Large intestine (tissue), 3 donors: ENCODE results near the gene PCP4L1. TPM values are rescaled to one million over a fixed set of nuclear protein-coding genes. Genes with fewer than 3 reads are reported as not detected.
A peak's percentile ranks its signal among the peaks of the same experiment; 100 is the strongest.
"Not testable (repeated sequence)": the region's sequence is repeated elsewhere in the genome, so short reads cannot be mapped to it uniquely, and the experiment has no call there.

ENCODE experiments used
- DNase-seq, 2 donors: peaks; one replicate each; pipeline versions ENCODE4 v3.0.0 to v3.0.0-alpha.2; 2013
- H3K27ac ChIP-seq: one replicate; pipeline ENCODE4 v1.5.1; 2013; ENCODE audit warnings: low read length
- H3K27me3 ChIP-seq: 2 replicates; pipeline ENCODE4 v1.6.1; 2013; ENCODE audit warnings: low read length; ENCODE audit not compliant: control insufficient read depth, insufficient read depth
- H3K36me3 ChIP-seq: 2 replicates; pipeline ENCODE4 v1.6.1; 2013; ENCODE audit warnings: low read length; ENCODE audit not compliant: control insufficient read depth, insufficient read depth
- H3K4me1 ChIP-seq: one replicate; pipeline ENCODE4 v1.6.1; 2013; ENCODE audit warnings: low read length; ENCODE audit not compliant: control insufficient read depth, insufficient read depth
- H3K4me3 ChIP-seq: one replicate; pipeline ENCODE4 v1.5.1; 2013; ENCODE audit warnings: low read length
- H3K9me3 ChIP-seq: one replicate; pipeline ENCODE4 v1.6.1; 2013; ENCODE audit warnings: mild to moderate bottlenecking, low read depth, low read length, moderate library complexity; ENCODE audit not compliant: control insufficient read depth
- WGBS: methylation state at CpG from one replicate; pipeline ENCODE4 v1.1.5; 2013; ENCODE audit warnings: low lambda C conversion rate; ENCODE audit not compliant: insufficient coverage; 5-methylcytosine and 5-hydroxymethylcytosine counted together
- polyA plus RNA-seq: library from polyadenylated mRNA; unstranded; fragments of 120-200 nt; gene quantifications from one replicate; pipeline ENCODE4 v1.2.1, GENCODE V29; 2013

PCP4L1 gene
- polyA plus RNA-seq, 1 donor, result 9.4 TPM

- H3K36me3 ChIP-seq, result peaks cover 31% of the 10 kb centered on the region
- H3K27ac ChIP-seq, result peak overlapping the region; percentile 46
- no peaks in the 10 kb centered on the region for H3K27me3 ChIP-seq
- no CpG with 5 or more reads among the region's 7 CpGs for WGBS
- no peak for DNase-seq
- peaks cover 61% of the 10 kb centered on the region for H3K4me1 ChIP-seq
- no peaks in the 10 kb centered on the region for H3K9me3 ChIP-seq
- H3K4me3 ChIP-seq, result no peak overlapping the region
Measured at GRCh38 chr1:161228032-161228431, 30.5 kb upstream of the PCP4L1 start.

- Histone ChIP-seq H3K4me3 (no peak overlapping the region), H3K36me3 (peaks cover 33% of the 10 kb centered on the region), H3K4me1 (peaks cover 45% of the 10 kb centered on the region), H3K27me3 (no peaks in the 10 kb centered on the region), H3K9me3 (no peaks in the 10 kb centered on the region), H3K27ac (peak overlapping the region; percentile 17)
- no CpG with 5 or more reads among the region's 3 CpGs for WGBS
- DNase-seq, result peak in 1 of 2 donors; percentile 59
Measured at GRCh38 chr1:161229896-161230295, 28.6 kb upstream of the PCP4L1 start.

- Histone ChIP-seq H3K27me3 (no peaks in the 10 kb centered on the region), H3K4me3 (no peak overlapping the region), H3K9me3 (no peaks in the 10 kb centered on the region), H3K27ac (no peak overlapping the region), H3K4me1 (peaks cover 38% of the 10 kb centered on the region), H3K36me3 (peaks cover 33% of the 10 kb centered on the region)
- no CpG with 5 or more reads among the region's 7 CpGs for WGBS
- no peak for DNase-seq
Measured at GRCh38 chr1:161230762-161231161, 27.8 kb upstream of the PCP4L1 start.

- WGBS, result no CpG with 5 or more reads among the region's 9 CpGs
- no peaks in the 10 kb centered on the region for H3K27me3 ChIP-seq
- H3K36me3 ChIP-seq, result peaks cover 31% of the 10 kb centered on the region
- no peak for DNase-seq
- H3K4me1 ChIP-seq, result peaks cover 26% of the 10 kb centered on the region
- H3K4me3 ChIP-seq, result no peak overlapping the region
- no peak overlapping the region for H3K27ac ChIP-seq
- H3K9me3 ChIP-seq, result no peaks in the 10 kb centered on the region
Measured at GRCh38 chr1:161233102-161233501, 25.4 kb upstream of the PCP4L1 start.

GRCh38 chr1:161235957-161236775 lies 22.4 kb upstream of the PCP4L1 start:
- Histone ChIP-seq H3K9me3 (no peaks in the 10 kb centered on the region), H3K36me3 (peaks cover 2% of the 10 kb centered on the region), H3K27ac (no peak overlapping the region), H3K4me3 (no peak overlapping the region), H3K4me1 (peaks cover 9% of the 10 kb centered on the region), H3K27me3 (no peaks in the 10 kb centered on the region)
- WGBS, result 100% methylated on average over 1 of the region's 5 CpGs
- no peak for DNase-seq

GRCh38 chr1:161238039-161238473 lies 20.5 kb upstream of the PCP4L1 start, which contains the start of gene NR1I3:
Gene NR1I3 (minus strand): TSS chr1:161238203. CDS start chr1:161236565, 1,638 bp downstream.
- Histone ChIP-seq H3K9me3 (no peaks in the 10 kb centered on the region), H3K4me3 (no peak within 1 kb of the TSS), H3K27me3 (no peaks in the 10 kb centered on the region), H3K36me3 (peaks cover 2% of the 10 kb centered on the region), H3K4me1 (peaks cover 9% of the 10 kb centered on the region), H3K27ac (peak within 1 kb of the TSS; percentile 88)
- DNase-seq, result peak; percentile 94 to 98
- WGBS, result no CpG with 5 or more reads among the region's 4 CpGs

GRCh38 chr1:161241682-161242081 lies 16.9 kb upstream of the PCP4L1 start:
- WGBS, result no CpG with 5 or more reads among the region's 3 CpGs
- H3K27me3 ChIP-seq, result no peaks in the 10 kb centered on the region
- no peaks in the 10 kb centered on the region for H3K9me3 ChIP-seq
- no peak overlapping the region for H3K27ac ChIP-seq
- H3K36me3 ChIP-seq, result no peaks in the 10 kb centered on the region
- H3K4me1 ChIP-seq, result peaks cover 9% of the 10 kb centered on the region
- DNase-seq, result no peak
- H3K4me3 ChIP-seq, result no peak overlapping the region

GRCh38 chr1:161242313-161242712 lies 16.2 kb upstream of the PCP4L1 start:
- Histone ChIP-seq H3K36me3 (no peaks in the 10 kb centered on the region), H3K4me1 (peaks cover 9% of the 10 kb centered on the region), H3K4me3 (no peak overlapping the region), H3K27me3 (no peaks in the 10 kb centered on the region), H3K27ac (no peak overlapping the region), H3K9me3 (no peaks in the 10 kb centered on the region)
- no peak for DNase-seq
- WGBS, result 60% methylated on average over 1 of the region's 2 CpGs

- no peak overlapping the region for H3K4me3 ChIP-seq
- H3K27me3 ChIP-seq, result no peaks in the 10 kb centered on the region
- no peaks in the 10 kb centered on the region for H3K9me3 ChIP-seq
- H3K27ac ChIP-seq, result no peak overlapping the region
- no peaks in the 10 kb centered on the region for H3K4me1 ChIP-seq
- DNase-seq, result no peak
- no CpG with 5 or more reads among the region's 4 CpGs for WGBS
- H3K36me3 ChIP-seq, result no peaks in the 10 kb centered on the region
Measured at GRCh38 chr1:161244888-161245287, 13.7 kb upstream of the PCP4L1 start.

GRCh38 chr1:161250100-161250499 lies 8.4 kb upstream of the PCP4L1 start:
- H3K27ac ChIP-seq, H3K27me3 ChIP-seq, H3K9me3 ChIP-seq, H3K4me1 ChIP-seq, H3K4me3 ChIP-seq, DNase-seq, H3K36me3 ChIP-seq: not testable (repeated sequence)
- no CpG with 5 or more reads among the region's 5 CpGs for WGBS

- WGBS, result 83% methylated on average over 2 of the region's 7 CpGs
- Histone ChIP-seq H3K4me1 (no peaks in the 10 kb centered on the region), H3K4me3 (no peak overlapping the region), H3K27me3 (no peaks in the 10 kb centered on the region), H3K9me3 (no peaks in the 10 kb centered on the region), H3K36me3 (no peaks in the 10 kb centered on the region), H3K27ac (no peak overlapping the region)
- no peak for DNase-seq
Measured at GRCh38 chr1:161250829-161251228, 7.7 kb upstream of the PCP4L1 start.
